ENCODE data around the gene NUP85.
A peak's percentile ranks its signal among the peaks of the same experiment; 100 is the strongest.

NUP85 gene

DNA sequence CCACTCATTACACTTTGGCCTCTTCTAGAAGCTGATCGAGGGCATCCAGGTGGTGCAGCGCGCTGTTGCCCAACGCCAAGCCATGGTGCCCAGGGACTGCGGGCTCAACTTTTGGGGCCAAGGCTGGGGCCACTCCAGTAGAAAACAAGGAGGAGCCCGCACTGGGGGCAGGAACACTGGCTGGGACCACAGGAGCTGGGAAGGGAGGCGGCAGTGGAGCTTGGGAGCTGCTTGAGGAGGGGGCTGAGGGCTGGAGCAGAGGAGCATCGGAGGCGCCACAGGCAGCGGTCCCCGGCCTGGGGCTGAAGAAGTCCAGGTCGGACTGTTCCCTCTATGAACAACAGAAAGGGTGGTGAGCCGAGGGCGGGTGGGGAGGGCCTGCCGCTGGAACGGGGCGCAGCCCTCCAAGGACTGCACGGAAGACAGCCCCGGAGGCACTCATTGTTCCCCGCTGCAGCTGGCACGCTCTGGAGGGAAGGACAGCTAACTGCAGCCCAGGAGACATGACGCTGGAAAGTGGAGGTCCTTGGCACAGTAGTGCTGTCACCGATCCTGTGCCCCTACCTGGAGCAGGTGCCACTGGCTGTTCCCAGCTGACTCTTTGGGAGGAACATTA, 34.4 kb downstream of the NUP85 start:
- no peak for ATAC-seq
- no peak for TF ChIP-seq ZNF70 (CRISPR knock-in tag; IDR thresholded peaks at IDR 0.05)
- no peak for TF ChIP-seq PPARA (CRISPR knock-in tag; IDR thresholded peaks at IDR 0.05; ENCODE audit: borderline replicate concordance)
- no peak for TF ChIP-seq TSHZ2 (CRISPR knock-in tag; IDR thresholded peaks at IDR 0.05)
- TF ChIP-seq BACH2 (CRISPR knock-in tag; IDR thresholded peaks at IDR 0.05; ENCODE audit: borderline replicate concordance), result no peak
- no peak for TF ChIP-seq ZC3H10 (CRISPR knock-in tag; IDR thresholded peaks at IDR 0.05)
- no peak for TF ChIP-seq POU6F1 (CRISPR knock-in tag; IDR thresholded peaks at IDR 0.05; ENCODE audit: borderline replicate concordance, low read depth)
- TF ChIP-seq TCF4 (CRISPR knock-in tag; IDR thresholded peaks at IDR 0.05; ENCODE audit: borderline replicate concordance), result no peak
- no peak for TF ChIP-seq ARNTL (CRISPR knock-in tag; IDR thresholded peaks at IDR 0.05; ENCODE audit: borderline replicate concordance, low read depth)
- no peak for TF ChIP-seq ESRRG (CRISPR knock-in tag; IDR thresholded peaks at IDR 0.05)
- no peak for TF ChIP-seq GLIS3 (CRISPR knock-in tag; IDR thresholded peaks at IDR 0.05)

DNA sequence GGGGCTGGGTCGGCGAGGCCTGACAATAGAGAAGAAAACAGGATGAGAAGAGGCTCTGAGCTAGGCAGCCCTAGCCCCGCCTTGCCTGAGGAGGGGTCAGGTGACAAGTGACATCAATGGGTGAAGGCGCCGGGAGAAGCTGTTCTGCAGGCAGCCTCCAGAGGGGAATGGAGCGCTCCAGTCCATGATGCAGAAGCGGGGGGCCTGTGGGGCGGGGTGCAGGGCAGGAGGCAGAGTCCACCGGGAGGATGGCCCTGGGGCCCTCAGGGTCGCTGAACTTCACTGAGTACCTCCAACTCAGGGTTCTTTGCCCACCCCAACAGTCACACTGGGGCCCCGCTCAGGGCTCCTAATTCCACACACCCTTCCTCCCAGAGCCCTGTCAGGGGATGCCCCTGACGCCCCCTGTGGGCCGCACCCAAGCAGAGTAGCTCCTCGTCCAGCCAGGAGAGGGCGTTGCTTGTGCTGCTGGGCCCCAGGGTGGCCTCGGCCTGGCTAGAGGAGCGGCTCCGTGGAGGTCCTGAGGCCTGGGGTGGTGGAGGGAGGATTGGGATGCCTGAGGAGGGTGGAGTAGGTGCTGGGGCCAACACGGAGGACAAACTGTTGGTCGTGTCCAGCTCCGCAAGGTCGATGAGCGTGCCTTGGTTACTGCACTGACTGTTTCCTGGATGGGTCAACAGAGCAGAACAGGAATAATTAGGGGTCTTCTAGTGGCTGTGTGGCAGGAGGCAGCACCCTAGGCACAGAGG, 35.1 kb downstream of the NUP85 start:
- ATAC-seq, result peak; percentile 68
- TF ChIP-seq ZNF8 (CRISPR knock-in tag; IDR thresholded peaks at IDR 0.05), result no peak
- TF ChIP-seq ZC3H10 (CRISPR knock-in tag; IDR thresholded peaks at IDR 0.05), result no peak

- TF ChIP-seq TSHZ2 (CRISPR knock-in tag; IDR thresholded peaks at IDR 0.05) (no peak), ARNTL (CRISPR knock-in tag; IDR thresholded peaks at IDR 0.05; ENCODE audit: borderline replicate concordance, low read depth) (no peak), ZFP30 (CRISPR knock-in tag; IDR thresholded peaks at IDR 0.05) (no peak)
- ATAC-seq, result no peak
These were observed 35.6 kb downstream of the NUP85 start for GRCh38 chr17:75241143-75241430.

DNA sequence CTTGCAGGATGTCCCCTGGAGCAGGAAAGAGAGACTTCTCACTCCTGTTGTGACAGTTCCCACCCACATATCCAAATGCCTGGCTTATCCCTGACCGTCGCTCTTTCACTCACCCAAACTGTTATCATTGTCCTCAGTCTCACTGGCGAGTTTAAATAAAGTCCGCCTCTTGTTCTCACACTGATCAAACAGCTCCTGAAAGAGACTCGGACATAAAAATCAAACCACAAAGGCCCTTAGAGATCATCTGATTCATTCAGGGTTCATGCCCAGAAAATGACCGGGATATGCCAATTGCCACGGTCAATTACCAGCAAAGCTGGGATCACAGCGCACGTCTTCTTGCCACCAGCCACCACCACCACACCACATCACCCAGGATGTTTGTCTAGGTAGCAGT, 36.0 kb downstream of the NUP85 start:
- TF ChIP-seq TSHZ2 (CRISPR knock-in tag; IDR thresholded peaks at IDR 0.05) (no peak), OSR1 (CRISPR knock-in tag; IDR thresholded peaks at IDR 0.05) (no peak), ZC3H10 (CRISPR knock-in tag; IDR thresholded peaks at IDR 0.05) (no peak)
- TF ChIP-seq, protein P1, sequence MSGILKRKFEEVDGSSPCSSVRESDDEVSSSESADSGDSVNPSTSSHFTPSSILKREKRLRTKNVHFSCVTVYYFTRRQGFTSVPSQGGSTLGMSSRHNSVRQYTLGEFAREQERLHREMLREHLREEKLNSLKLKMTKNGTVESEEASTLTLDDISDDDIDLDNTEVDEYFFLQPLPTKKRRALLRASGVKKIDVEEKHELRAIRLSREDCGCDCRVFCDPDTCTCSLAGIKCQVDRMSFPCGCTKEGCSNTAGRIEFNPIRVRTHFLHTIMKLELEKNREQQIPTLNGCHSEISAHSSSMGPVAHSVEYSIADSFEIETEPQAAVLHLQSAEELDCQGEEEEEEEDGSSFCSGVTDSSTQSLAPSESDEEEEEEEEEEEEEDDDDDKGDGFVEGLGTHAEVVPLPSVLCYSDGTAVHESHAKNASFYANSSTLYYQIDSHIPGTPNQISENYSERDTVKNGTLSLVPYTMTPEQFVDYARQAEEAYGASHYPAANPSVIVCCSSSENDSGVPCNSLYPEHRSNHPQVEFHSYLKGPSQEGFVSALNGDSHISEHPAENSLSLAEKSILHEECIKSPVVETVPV (CRISPR knock-in tag; IDR thresholded peaks at IDR 0.05), result no peak
- no peak for ATAC-seq
